Breast epithelium (tissue), 3 donors: ENCODE measurements around the gene CTNNA1.

ENCODE experiments used
- CTCF ChIP-seq, 3 donors: fragments of 450-650 bp; IDR thresholded peaks; one replicate each; pipeline ENCODE4 v1.5.1; 2016 to 2017; ENCODE audit warnings: antibody characterized with exemption in 3 of 3, mild to moderate bottlenecking in 3 of 3, moderate library complexity in 3 of 3
- POLR2A ChIP-seq: fragments of 450-650 bp; IDR thresholded peaks from one replicate; pipeline ENCODE4 v1.6.1; 2016; ENCODE audit warnings: antibody characterized with exemption, mild to moderate bottlenecking, moderate library complexity
- POLR2AphosphoS5 ChIP-seq, 3 donors: sonication (generic); formaldehyde crosslinking; IDR thresholded peaks; one replicate each; pipeline ENCODE4 v1.6.1; 2017; ENCODE audit warnings: antibody characterized with exemption in 3 of 3

DNA sequence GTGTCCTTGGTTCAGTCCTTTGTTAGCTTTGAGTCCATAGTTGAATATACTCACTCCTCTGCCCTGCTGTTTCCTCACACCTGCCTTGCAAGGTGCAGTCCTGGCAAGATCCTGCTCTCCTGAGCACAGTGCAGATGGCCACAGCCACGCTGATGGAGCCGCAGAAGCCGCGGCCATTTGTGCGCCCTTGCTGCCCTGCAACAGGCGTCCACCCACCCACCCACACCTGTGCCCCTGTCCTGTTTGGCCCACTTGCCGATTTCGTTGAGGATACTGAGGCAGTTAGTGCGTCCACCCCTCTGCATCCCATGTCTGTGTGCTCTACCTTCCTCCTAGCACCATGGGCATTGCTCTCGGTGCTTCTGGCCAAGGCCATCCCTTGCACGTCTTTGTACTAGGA is 173.0 kb downstream of the CTNNA1 start:
- TF ChIP-seq CTCF (IDR thresholded peaks at IDR 0.05) (no peak), POLR2A (no peak), POLR2AphosphoS5 (IDR thresholded peaks at IDR 0.05) (no peak)
